Retinal pigment epithelial cell (primary cell): ENCODE data around the gene PIGT.

Experiments used
- DNase-seq: peaks from one replicate; pipeline ENCODE4 v3.0.0-alpha.2; 2010; ENCODE audit warnings: low read depth
- H3K4me3 ChIP-seq: 2 replicates; pipeline ENCODE4 v1.5.1; 2011; ENCODE audit warnings: mild to moderate bottlenecking, low read length, control low read depth, moderate library complexity
- TF ChIP-seq, protein P1 (sequence below): conservative IDR thresholded peaks from 2 replicates; pipeline ENCODE4 v1.5.1; 2011; ENCODE audit warnings: low read depth, low read length, control low read depth, inconsistent platforms

Gene PIGT

DNA sequence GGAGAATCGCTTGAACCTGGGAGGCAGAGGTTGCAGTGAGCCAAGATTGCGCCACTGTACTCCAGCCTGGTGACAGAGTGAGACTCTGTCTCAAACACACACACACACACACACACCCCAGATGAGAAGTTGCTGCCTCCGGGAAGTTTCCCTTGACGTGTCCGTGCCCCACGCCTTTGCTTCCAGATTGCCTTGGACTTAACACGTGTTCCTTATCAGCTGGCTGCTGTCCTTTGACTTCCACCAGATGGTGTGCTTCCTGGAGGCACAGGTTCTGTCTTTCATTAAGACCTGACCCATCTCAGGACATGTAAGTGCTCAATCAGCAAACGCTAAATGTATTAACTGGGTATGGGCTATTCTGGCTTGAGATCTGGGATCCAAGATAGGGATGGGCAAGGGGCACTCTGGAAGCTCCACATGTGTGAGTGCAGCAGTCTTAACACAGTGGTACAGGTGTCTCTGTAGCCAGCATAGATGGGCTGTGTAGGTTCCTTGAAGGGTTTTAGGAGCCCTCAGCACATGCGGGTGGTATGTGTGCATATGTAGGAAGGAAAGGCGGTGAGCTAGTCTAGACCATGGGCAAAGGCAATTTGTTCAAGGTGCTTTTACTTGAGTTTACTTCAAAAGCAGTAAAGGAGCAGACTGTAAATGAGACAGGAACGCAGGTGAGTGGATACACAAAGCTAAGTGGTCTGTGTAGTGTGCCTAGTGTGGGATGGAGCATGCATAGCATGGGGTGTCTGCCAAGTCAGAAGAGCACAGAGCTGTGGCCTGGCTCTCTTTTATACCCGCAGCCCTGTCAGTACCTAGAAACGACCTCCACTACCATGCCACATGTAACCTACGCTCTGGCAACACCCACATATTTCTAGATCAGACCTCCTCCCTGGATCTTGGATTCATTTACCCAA is 11.6 kb downstream of the PIGT start:
- no peak overlapping the region for H3K4me3 ChIP-seq
- DNase-seq: no peak
- TF ChIP-seq, protein P1, sequence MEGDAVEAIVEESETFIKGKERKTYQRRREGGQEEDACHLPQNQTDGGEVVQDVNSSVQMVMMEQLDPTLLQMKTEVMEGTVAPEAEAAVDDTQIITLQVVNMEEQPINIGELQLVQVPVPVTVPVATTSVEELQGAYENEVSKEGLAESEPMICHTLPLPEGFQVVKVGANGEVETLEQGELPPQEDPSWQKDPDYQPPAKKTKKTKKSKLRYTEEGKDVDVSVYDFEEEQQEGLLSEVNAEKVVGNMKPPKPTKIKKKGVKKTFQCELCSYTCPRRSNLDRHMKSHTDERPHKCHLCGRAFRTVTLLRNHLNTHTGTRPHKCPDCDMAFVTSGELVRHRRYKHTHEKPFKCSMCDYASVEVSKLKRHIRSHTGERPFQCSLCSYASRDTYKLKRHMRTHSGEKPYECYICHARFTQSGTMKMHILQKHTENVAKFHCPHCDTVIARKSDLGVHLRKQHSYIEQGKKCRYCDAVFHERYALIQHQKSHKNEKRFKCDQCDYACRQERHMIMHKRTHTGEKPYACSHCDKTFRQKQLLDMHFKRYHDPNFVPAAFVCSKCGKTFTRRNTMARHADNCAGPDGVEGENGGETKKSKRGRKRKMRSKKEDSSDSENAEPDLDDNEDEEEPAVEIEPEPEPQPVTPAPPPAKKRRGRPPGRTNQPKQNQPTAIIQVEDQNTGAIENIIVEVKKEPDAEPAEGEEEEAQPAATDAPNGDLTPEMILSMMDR: no peak

DNA sequence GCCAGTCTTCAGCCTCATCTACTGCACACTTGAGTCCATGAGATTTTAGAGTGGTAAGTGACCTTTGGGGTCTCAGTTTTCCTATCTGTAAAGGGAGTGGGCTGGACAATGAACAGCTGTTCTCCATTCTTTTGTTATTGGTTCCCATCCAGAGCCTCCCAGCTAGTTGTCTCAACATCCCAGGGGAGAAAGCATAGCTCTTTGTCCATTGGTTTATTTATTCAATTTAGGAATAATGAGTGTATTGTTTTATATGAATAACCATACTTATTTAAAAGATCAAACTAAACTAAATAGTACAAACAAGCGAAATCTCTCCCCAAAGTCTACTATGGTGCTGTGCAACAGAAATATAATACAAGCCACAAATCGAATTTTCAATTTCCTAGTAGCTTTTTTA is 13.7 kb downstream of the PIGT start:
- TF ChIP-seq, protein P1: no peak
- no peak overlapping the region for H3K4me3 ChIP-seq
- no peak for DNase-seq

DNA sequence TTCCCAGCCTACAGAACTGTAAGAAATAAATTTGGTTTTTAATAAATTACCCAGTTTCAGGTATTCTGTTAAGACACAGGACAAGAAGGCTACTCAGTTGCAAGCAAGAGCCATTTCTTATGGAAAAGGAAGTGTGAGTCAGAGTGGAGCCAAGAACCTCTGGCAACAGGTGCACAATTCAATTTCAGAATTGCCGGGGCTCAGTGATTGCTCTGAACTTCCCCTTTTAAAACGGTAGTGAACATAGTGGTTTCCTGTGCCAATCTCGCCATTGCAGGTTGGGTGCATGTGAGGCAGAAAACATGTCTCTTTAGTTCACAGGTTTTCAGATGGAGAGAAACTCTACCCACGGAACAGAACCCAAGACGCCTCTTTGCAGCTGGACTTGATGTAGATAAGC is 16.4 kb downstream of the PIGT start:
- no peak for DNase-seq
- H3K4me3 ChIP-seq: no peak overlapping the region
- TF ChIP-seq, protein P1: no peak

DNA sequence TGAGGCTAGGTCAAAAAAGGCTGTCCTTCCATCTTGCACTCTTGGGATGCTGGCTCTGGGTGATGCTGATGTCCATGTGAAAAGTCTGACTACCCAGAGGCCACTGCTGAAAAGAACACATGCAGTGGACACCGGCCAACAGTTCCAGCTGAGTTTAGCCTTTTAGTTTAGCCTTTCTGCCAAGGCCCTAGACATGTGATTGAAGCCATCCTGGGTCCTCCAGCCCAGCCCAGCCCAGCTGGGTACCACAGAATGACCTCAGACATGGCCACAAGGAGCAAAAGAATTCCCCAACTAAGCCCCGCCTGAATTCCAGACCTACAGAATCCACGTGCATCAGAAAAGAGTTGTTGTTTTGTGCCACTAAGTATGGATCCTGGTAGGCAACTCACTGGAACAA is 17.4 kb downstream of the PIGT start:
- H3K4me3 ChIP-seq: no peak overlapping the region
- DNase-seq: peak; percentile 59
- TF ChIP-seq, protein P1: no peak

DNA sequence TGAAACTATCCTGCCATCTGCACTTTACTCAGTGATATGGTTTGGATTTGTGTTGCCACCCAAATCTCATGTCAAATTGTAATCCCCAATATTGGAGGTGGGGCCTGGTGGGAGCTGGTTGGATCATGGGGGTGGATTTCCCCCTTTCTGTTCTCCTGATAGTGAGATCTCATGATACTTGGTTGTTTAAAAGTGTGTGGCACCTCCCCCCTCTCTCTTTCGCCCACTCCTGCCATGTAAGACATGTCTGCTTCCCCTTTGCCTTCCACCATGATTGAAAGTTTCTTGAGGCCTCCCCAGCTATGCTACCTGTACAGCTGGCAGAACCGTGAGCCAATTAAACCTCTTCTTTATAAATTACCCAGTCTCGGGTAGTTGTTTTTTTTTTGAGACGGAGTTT is 18.0 kb downstream of the PIGT start:
- no peak for DNase-seq
- TF ChIP-seq, protein P1: no peak
- H3K4me3 ChIP-seq: no peak overlapping the region

DNA sequence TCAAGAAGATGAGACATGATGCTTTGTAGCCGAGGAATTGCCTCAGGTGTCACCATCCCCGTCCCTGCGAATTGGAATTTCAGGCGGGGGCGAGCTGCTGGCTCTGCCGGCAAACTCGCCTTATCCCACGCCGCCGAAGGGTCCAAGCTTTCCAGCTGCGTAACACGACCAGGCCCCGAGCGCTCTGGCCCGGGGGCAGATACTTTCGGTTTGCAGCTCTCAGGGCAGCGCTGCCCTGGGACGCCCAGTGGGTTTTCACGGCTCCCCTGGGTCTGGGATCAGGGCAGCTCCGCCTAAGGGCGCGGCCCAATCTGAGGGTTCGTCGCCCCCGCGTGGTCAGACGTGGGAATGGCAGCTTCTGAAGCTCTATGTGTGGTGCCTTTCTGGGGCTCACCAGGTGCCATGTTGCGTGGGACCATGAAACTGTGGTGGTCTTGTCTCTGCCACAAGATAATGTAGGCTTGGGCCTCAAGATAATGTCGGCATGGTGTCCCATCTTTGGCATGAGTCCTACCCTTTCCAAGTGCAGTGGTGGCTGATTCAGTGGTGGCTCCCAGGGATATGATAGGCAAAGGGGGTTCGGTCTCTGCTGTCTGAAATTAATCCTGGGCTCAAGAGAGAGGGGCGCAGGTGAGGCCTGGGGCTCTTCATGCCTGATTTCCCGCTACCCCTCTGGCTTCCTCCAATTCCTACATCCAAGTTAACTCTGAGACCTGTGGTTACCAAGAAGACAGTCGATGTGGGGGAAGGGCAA is 21.0 kb downstream of the PIGT start:
- no peak for DNase-seq
- TF ChIP-seq, protein P1: peak; percentile 93
- peak overlapping the region; percentile 62 for H3K4me3 ChIP-seq
